DMS 273 (cell line): ENCODE data around the gene LRRC8D.

Source experiments
- DNase-seq: peaks from one replicate; lab custom pipeline; 2025; ENCODE audit not compliant: unreplicated experiment; lab: John Stamatoyannopoulos, UW

The LRRC8D gene

GRCh38 chr1:89934461-89934860 is 113.6 kb downstream of the LRRC8D start:
- DNase-seq = no peak

- DNase-seq = no peak
Measured at GRCh38 chr1:89935235-89935634, 114.4 kb downstream of the LRRC8D start.

- DNase-seq = no peak
Measured at GRCh38 chr1:89936694-89937093, 115.9 kb downstream of the LRRC8D start.

- no peak for DNase-seq
Measured at GRCh38 chr1:89938171-89939055, 117.6 kb downstream of the LRRC8D start.

- no peak for DNase-seq
Measured at GRCh38 chr1:89939059-89939570, 118.3 kb downstream of the LRRC8D start.

- DNase-seq = no peak
Measured at GRCh38 chr1:89939693-89940438, 119.0 kb downstream of the LRRC8D start.

- DNase-seq = peak; percentile 31
Measured at GRCh38 chr1:89941110-89941766, 120.4 kb downstream of the LRRC8D start.

GRCh38 chr1:89942014-89942413 is 121.2 kb downstream of the LRRC8D start:
- no peak for DNase-seq

- no peak for DNase-seq
Measured at GRCh38 chr1:89942825-89943658, 122.2 kb downstream of the LRRC8D start.

GRCh38 chr1:89943846-89944781 is 123.3 kb downstream of the LRRC8D start:
- no peak for DNase-seq

- peak; percentile 24 for DNase-seq
Measured at GRCh38 chr1:89945852-89946476, 125.1 kb downstream of the LRRC8D start.

- DNase-seq = no peak
Measured at GRCh38 chr1:89946532-89946931, 125.7 kb downstream of the LRRC8D start.

GRCh38 chr1:89948722-89949345 is 128.0 kb downstream of the LRRC8D start:
- DNase-seq = no peak

- no peak for DNase-seq
Measured at GRCh38 chr1:89949991-89950624, 129.3 kb downstream of the LRRC8D start.

GRCh38 chr1:89950703-89951102 is 129.9 kb downstream of the LRRC8D start:
- DNase-seq = no peak

GRCh38 chr1:89951766-89952604 is 131.2 kb downstream of the LRRC8D start:
- DNase-seq = no peak

GRCh38 chr1:89952605-89953130 is 131.8 kb downstream of the LRRC8D start:
- DNase-seq = no peak
